Limb (tissue), 2 donors: ENCODE measurements around the gene ACER3.
"Not testable (repeated sequence)": the region's sequence is repeated elsewhere in the genome, so short reads cannot be mapped to it uniquely, and the experiment has no call there.

ENCODE experiments used
- DNase-seq, 2 donors: peaks; one replicate each; pipeline ENCODE4 v3.0.0-alpha.2; 2016; ENCODE audit errors: extremely low spot score in 2 of 2

ACER3 gene

DNA sequence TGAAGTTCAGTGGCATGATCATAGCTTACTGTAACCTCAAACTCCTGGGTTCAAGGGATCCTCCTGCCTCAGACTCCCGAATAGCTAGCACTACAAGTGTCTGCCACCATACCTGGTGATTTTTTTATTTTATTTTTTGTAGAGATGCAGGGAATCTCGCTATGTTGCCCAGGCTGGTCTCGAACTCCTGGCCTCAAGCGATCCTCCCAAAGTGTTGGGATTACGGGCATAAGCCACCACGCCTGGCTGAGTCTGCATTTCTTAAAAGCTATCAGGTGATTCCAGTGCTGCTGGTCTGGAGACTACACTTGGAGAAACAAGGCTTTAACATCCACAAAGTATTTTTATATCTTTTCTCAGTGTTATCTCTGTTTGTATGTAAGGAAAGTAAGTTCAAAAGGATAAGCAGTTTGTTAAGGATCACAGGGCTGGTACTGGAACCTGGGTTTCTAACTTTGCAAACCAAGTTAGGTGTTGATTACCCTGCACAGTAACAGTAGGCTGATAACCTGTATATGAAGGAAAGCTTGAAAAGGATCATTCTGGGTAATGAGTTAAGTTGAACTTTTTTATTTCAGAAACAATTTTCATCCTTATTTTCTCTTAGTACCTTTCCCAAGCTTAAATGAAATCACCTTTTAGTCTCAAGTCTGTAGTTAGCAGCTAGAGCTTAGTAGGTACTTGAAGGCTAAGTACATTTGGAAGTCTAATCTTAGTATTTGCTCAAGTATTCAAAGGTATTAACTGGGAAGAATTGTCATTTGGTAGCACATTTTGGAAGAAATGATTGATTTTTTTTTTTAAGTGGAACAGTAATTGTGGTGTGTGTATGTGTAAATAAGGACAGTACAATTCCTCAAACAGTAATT is 12.5 kb downstream of the ACER3 start:
- DNase-seq = no peak

DNA sequence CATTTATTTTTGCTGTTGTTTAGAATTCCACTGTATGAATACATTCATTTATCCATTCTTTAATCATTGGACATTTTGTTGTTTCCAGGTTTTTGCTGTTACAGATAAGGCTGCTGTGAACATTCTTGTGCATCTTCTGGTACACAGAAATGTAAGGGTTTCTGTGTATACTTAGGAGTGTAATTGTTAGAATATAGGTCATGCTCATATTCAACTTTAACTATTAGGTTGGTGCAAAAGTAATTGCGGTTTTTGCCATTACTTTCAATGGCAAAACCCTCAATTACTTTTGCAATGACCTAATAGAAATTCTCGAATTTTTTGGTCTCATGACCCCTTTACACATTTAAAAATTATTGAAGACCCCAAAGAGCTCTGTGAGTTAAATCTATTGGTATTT is 17.3 kb downstream of the ACER3 start:
- DNase-seq = no peak

DNA sequence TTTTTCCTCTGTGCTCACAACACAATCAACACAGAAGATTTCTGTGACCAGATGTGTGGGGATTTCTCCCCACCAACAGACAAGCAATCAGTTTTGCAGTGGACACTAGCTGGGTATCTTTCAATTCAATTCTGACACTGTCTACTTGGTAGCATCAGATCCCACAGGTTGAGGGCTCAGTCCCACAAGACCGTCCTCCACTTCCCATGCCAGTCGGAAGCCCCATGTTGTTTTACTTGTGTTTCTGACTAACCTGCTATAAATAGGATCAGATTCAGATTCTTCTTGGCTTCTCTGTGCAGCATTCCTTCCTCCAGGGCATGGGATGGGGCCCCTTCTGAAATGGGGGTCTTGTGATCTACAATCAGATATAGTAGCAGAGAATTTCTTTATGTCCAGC is 19.6 kb downstream of the ACER3 start:
- DNase-seq = no peak

DNA sequence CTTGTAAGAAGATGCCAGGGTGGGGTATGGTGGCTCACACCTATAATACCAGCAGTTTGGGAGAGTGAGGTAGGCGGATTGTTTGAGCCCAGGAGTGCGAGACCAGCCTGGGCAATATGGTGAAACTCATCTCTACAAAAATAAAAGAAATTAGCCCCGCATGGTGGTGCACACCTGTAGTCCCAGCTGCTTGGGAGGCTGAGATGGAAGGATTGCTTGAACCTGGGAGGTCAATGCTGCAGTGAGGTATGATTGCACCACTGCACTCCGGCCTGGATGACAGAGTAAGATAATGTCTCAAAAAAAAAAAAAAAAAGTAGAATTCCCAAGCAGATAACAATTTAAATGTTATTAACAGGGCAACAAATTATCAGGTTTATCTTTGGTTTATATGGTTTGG is 20.2 kb downstream of the ACER3 start:
- DNase-seq = no peak

DNA sequence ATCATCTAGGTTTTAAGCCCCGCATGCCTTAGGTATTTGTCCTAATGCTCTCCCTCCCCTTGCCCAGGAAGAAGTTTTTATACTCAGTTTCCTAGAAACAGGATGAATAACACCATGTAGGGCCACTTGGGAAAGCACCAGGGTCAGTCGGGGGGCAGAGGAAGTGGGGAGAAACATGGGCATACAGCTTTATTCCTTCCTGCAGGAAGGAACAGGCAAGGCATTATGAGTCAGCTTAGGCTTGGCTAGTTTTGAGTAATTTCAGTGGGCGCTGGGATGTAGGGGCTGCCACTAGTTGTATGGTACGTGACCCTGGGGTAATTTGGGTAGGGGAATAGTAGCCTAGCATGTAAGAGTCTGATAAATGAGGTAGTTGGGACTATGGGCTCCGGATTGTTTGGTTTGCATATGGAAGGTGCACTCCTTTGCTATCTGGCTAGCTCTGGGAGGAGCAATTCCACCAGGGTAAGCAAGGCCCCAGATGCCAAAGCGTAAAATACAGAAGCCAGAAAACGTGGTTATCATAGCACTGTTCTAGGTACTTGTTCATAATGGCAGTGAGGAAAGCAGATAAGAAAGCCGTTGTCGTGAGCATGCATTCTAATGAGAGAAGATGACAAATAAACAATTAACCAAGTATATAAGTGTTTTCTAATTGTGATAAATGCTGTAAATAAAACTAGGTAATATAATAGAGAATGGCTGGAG is 24.8 kb downstream of the ACER3 start:
- no peak for DNase-seq

DNA sequence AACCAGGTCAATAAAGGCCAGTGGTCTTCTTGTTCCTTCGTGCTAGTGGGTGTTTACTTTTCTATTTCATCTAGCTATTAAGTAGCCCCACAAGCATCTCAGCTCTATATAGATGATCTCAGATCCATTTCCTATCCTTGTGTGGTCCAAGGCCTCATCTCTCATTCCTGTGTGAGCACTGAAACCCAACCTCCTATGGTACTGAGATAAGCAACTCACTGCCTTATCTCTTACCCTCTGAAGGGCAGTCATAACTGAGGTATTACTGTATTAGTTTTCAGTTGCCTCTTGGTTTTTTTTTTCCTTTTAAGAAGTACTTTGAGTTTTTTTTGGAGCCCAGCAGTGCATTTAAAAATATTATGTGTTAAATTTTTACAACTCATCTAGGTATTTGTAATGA is 28.3 kb downstream of the ACER3 start:
- no peak for DNase-seq

DNA sequence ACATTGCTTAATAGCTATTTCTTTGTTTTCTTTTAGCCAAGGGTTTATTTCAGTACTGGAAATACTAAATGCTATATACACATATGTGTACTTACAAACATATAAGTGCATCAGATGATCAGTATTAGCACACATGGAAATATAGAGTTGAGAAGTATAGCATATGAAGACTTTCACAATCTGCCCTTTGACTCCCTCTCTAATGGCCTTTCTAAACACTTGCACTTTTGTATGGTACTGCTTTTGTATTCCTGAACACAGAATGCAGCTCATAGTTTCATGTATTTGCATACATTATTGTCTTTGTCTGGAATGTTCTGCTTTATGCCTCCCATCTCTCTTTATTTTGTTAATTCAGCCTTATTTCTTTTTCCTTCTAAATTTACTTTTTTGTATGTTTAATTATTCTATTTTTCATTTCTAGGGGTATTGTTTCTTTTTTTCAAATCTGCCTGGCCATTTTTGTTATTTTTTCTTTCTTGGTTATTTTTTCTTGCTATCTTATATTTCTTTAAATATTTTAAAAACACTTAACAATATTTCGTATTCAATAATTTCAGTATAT is 28.8 kb downstream of the ACER3 start:
- DNase-seq = no peak

DNA sequence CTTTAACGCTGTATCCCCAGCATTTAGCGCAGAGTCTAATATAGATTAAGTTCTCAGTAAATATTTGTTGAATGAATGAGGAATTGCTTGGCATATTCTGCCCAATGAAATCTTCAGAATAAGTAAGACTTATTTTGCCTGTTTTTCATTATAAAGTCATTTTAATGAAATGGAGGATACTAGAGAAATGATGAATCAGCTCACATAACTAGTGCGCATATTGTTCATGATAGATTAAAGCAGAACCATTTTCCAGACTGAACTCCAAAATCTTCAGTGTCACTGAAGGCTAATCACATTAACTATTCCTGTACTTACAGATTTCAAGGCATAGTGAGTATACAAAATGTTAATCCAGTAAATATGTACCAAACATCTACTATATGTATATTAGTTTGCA is 29.6 kb downstream of the ACER3 start:
- no peak for DNase-seq

DNA sequence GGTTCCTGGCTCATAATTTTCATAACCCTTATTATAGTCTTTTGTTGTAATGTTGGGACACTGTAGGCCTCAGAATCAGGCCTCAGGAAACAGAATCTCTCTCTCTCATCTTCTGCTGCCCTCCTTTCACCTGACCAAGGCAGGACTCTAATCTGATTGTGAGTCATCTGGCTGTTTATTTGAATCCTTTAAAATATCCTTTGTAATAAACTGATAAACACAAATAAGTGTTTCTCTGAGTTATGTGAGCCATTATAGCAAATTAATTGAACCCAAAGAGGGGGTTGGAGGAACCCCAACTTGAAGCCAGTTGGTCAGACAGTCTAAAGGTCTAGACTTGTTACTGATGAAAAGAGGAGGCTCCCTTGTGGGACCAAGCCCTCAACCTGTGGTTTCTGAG is 30.6 kb downstream of the ACER3 start:
- no peak for DNase-seq

DNA sequence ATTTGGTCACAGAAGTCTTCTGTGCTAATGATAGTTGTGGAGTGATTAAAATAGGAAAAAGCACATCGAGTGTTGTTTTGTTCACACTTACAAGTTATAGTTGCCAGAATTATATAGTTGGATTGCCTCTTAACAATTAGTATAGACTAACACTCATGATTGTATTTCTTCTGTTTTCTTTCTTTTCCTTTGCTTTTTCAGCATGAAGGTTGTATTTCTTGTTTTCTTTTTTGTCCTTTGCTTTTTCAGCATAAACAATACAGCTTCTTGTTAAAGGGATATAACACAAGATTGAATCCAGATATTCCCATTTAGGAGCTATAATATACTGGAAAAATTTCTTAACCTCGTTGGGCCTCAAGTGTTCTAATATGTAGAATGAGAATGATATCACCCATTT is 31.1 kb downstream of the ACER3 start:
- DNase-seq = no peak

DNA sequence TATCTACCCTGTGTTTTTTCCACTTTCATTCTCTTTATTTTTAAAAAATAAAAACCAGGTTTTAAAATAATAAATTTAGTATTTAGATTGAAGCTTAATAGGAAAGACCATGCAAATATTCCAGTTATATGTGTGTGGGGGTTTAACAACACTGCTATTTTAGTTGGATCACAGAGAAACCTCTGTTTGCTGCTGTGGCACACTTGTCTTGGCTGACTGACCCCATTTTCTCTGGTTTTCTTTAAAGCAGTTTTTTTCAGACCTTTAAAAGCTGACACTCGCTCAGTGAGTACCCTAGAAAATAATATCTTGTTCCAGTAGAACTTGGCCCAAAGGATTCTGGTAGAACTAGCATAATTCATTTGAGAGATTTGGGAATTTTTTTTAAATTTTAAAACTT is 31.6 kb downstream of the ACER3 start:
- DNase-seq = no peak

DNA sequence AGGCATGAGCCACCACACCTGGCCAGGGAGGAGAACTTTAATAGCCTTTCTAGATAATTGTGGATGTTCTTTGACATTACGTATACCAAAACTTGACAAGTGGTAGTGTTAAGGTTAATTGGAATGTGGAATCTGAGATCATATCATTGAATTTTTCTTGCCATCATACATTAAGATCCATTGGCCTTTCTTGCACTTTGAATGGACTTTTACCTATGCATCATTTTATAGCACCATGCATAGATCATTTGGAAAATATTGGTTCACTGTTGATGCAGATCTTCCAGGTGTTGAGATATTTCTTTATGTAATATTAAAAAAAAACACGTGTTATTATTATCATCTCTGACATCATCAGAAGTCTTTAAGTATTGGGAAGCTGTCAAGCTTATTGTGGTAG is 36.5 kb downstream of the ACER3 start:
- no peak for DNase-seq

DNA sequence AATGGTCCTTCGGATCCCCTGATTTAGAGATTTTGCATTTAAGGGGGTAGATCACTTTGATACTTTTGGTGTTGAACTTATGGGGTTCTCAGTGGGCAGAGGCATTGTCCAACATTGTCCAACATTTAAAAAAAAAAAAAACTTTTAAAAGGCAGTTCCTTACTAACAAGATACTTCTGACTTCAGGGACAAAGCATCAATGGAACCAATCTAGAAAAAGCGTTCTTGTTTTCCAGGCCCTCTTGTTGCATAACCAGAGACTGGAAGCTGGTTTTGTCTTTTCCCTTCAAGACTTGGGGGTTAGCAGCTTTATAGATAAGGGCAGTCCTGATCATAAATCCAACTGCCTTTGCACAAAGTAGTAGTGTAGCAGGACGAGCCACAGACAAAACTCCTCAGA is 40.4 kb downstream of the ACER3 start:
- DNase-seq = no peak

DNA sequence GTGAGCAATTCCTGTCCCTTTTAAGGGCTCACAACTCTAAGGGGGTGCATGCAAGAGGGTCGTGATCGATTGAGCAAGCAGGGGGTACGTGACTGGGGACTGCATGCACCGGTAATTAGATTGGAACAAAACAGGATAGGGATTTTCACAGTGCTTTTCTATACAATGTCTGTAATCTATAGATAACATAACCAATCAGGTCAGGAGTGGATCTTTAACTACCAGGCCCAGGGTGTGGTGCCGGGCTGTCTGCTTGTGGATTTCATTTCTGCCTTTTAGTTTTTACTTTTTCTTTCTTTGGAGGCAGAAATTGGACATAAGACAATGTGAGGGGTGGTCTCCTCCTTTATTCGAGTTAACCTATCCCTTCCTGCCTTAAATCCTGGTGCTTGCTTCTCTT is 40.9 kb downstream of the ACER3 start:
- DNase-seq = not testable (repeated sequence)

DNA sequence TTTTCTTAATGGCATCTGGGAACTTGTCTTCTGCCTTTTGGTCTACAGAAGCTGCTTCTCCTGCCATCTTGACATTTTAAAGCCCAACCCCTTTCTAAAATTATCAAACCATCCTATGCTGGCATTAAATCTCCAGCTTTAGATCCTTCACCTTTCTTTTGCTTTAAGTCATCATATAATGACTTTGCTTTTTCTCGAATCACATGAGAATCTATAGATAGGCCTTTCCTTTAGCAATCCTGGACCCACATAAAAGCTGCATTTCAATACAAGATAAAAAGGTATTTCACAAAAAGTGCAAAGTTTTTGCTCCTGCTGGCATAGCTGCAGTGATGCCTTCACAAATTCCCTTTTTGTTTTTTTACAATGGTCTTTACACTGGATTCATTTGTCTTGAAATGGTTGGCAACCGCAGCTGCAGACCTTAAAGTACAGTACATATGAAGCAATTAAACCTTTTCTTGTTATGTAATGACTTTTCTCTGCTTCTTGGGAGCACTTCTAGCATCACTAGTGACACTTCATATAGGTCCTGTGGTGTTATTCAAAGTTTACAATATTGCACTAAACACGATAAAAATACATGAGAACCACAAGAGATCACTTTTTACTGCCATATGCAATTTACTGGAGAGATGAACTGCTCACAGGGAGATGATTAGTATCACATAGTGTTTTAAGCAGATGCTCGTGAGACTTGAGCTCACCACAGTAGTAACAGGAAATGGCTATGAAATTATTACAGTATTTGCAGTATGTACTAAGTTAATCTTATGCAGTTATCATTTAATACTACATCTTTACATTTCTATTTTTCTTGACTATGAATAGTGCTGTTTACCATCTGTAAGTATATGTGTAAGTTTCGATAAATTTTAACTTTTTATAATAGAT is 41.6 kb downstream of the ACER3 start:
- DNase-seq = no peak

DNA sequence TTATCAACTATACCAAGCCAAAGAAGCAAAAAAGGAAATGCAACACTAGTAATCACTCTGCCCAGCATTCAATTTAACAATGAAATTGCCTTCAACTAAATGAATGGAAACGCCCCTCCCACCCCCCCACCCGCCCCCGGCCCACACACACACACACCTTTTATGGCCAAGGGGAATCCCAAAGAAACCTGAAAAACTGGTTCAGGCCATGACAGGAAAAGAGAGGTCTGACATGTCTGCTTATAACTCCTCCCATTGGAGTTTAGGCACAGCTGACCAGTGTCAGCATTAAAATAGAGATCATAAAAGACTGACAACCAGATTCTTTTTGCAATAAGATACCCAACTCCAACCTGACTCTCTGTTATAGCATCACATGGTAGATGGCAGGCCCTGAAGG is 42.6 kb downstream of the ACER3 start:
- no peak for DNase-seq

DNA sequence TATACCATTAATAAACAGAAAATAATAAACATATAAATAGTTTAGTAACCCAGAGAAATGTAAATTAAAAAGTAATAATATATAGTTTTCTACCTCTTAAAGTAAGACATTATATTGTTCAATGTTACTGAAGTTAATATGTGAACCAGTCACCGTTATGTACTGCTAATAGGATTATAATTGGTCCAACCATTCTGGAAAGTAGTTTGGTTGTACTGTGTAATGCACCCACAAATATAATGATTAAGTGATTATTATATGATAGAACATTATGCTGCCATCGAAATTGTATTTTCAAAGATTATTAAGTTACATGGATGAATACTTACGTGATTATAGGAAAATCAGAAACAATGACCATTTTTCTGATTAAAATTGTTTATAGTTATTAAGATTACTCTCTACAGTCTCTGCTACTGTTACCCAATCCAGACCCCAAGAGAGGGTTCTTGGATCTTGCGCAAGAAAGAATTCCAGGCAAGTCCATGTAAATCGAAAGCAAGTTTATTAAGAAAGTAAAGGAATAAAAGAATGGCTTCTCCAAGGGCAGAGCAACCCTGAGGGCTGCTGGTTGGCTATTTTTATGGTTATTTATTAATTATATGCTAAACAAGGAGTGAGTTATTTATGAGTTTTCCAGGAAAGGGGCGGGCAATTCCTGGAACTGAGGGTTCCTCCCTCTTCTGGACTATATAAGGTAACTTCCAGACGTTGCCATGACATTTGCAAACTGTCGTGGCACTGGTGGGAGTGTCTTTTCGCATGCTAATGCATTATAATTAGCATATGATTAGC is 50.1 kb downstream of the ACER3 start:
- DNase-seq = no peak

DNA sequence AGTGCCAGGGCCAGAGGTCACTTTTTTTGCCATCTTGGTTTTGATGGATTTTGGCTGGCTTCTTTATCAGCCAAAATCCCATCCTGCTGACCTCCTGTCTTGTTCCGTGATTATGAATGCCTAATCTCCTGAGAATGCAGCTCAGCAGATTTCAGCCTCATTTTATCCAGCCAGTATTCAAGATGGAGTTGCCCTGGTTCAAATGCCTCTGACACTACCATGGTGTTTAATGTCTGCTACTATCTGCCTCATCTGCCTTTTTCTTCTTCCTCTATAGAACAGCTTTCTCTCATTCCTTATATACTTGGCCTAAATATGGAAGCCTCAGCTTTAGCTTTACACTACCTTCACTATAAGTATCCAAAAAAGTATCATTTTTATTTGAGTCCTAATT is 50.7 kb downstream of the ACER3 start:
- no peak for DNase-seq

DNA sequence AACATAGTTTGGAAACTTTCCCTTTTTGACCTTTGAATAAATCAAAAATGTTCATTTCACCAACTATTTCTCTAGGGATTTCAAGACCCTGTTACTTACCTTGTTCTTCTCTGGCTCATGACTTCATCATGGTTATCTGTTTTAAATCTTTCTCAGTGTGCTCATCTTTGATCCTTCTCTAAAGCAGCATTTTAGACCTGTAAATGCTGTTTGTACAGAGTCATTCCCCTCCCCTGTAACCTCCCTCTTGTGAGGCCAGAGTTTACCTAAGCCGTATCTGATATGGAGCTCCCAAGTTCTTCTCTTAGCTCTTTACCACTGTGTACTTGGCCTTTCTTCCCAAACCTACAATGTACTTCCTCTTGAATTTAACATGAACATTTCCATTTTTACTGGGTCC is 56.0 kb downstream of the ACER3 start:
- DNase-seq = no peak

DNA sequence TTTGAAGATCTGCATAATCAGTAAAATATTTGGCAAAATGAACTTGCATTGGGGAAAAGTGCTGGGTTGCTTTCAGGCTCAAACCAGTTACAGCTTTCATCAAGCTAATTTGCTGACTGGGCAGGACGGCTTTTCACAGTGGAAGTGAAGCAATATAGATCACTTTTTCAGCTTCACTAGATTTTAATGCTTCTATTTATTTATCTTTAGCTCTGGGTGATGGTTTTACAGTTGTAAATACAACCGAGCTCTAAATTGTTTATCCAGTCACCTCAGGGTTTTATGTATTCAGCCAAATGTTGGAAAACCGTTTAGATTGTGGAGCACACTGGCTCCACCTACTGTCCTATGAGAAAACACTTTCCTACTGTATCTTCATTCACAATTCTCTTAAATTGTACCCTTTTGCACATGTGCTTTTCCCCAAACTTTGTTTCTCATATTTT is 58.2 kb downstream of the ACER3 start:
- DNase-seq = peak in 1 of 2 donors; percentile 83

DNA sequence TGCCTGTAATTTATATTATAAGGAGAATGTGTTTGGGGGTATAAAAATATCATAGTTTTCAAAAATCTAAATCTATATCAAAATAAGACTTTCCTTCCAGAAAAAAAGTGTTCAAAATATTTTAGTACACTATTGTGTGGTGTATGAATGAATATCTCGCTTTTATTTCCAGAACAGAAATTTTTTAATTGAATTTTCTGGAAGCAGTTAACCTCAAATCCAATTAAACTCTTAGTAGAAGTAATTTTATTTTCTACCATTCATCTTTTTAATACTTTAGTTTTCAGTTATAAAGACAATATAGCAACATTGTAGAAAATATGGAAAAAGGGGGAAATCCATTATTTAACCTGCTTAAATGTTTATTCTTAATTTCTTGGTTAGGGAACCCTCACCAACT is 58.7 kb downstream of the ACER3 start:
- no peak for DNase-seq
